ENCODE measurements around the gene SLC38A10. TPM values are rescaled to one million over a fixed set of nuclear protein-coding genes. Genes with fewer than 3 reads are reported as not detected.

SLC38A10 gene
- total RNA-seq, 1 experiment from 2014 or later = 43.8 TPM

DNA sequence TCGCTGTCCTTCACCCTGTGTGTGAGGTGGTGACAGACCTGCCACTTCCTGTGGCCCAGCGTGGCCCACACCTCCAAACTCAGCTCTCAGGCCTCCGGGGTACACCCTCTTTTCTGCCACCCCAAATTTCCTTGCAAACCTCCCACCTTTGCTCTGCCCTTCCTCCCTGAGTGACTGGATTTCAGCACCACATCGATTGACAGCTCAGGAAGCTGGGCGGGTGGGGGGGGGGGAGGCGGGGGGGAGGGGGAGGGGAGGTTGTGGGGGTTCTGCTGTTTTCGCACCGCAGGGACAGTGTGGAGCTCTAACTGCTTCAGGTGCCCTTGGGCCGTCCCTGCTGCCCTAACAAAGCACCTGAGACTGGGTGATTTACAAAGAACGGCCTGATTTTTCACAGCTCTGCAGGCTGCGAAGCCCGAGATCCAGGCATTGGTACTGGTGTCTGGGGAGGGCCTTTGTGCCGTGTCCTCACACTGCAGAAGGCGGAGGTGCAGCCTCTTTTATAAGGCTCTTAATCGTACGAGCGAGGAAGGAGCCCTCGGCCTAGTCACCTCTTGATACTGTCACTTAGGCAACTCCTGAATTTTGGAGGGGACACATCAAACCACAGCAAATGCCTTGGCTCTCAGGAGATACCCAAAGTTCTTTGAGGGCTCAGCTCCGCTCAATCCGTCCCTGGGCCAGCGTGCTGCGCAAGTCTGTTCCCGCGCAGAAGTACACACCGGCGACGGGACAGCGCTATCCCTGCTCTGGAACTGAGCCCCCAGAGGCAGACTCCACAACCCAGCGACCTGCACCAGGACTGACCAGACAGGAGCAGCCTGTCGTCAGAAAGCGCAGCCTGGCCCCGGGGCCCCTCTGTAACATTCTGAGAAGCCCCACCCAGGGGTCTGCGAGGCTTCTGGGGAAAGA, 52.4 kb downstream of the SLC38A10 start:
- Histone ChIP-seq H4K5ac (ENCODE audit: insufficient read length, low read depth, low read length) (no peak overlapping the region), H2AFZ (ENCODE audit: low read length) (no peak overlapping the region), H4K20me1 (ENCODE audit: control insufficient read depth, insufficient read depth, insufficient read length) (peaks cover 3% of the 10 kb centered on the region), H3K56ac (ENCODE audit: insufficient read length, low read depth, low read length) (no peak overlapping the region), H2BK5ac (ENCODE audit: insufficient read length, low read length) (no peak overlapping the region), H3K79me2 (ENCODE audit: insufficient read depth, low read length) (peaks cover 2% of the 10 kb centered on the region; the same call in 1 of the 2 replicates), H2BK15ac (ENCODE audit: low read depth, low read length) (no peak overlapping the region), H3K23ac (ENCODE audit: insufficient read length, low read depth, low read length) (no peak overlapping the region), H4K8ac (replicated peaks; ENCODE audit: insufficient read length, low read depth, low read length) (no peak overlapping the region), H3K27me3 (ENCODE audit: insufficient read depth, low read length) (no peaks in the 10 kb centered on the region), H2AK5ac (ENCODE audit: insufficient read length, low read length) (no peak overlapping the region), H3K18ac (ENCODE audit: insufficient read length, low read depth, low read length) (no peak overlapping the region), H3T11ph (ENCODE audit: low read length) (no peak overlapping the region), H3K9ac (ENCODE audit: extremely low read depth, insufficient read length, low read length) (no peak overlapping the region), H2BK120ac (ENCODE audit: low read depth, low read length, poor library complexity, severe bottlenecking) (no peak overlapping the region), H3K79me1 (ENCODE audit: insufficient read depth, low read depth, low read length, poor library complexity, severe bottlenecking) (peaks cover 3% of the 10 kb centered on the region), H3K27ac (ENCODE audit: insufficient read length, low read depth, low read length) (no peak overlapping the region), H2BK20ac (ENCODE audit: low read depth, low read length, poor library complexity, severe bottlenecking) (no peak overlapping the region), H3K14ac (ENCODE audit: insufficient read depth, low read length) (peak overlapping the region; percentile 14; the same call in 1 of the 2 replicates), H3K4me1 (ENCODE audit: insufficient read depth, low read length) (no peaks in the 10 kb centered on the region), H4K91ac (ENCODE audit: insufficient read length, low read depth, low read length) (no peak overlapping the region), H3K9me3 (ENCODE audit: control insufficient read depth, low read depth, low read length) (no peaks in the 10 kb centered on the region), H3K23me2 (ENCODE audit: insufficient read length, low read depth, low read length, poor library complexity, severe bottlenecking) (peaks cover 12% of the 10 kb centered on the region), H2BK12ac (ENCODE audit: insufficient read length, low read depth, low read length) (no peak overlapping the region), H3K4ac (ENCODE audit: low read depth, low read length) (no peak overlapping the region), H3K4me2 (ENCODE audit: insufficient read depth, insufficient read length, low read length) (no peak overlapping the region)
- Mint-ChIP-seq H3K27me3 (ENCODE audit: low read depth) (peaks cover 3% of the 10 kb centered on the region), H3K4me3 (peak overlapping the region in 1 of 2 experiments; percentile 31; a peak in 1 of 5 replicates), H3K36me3 (ENCODE audit: insufficient read depth in 1 of 3, low read depth in 3 of 3) (peaks cover 2 to 15% (median 9%) of the 10 kb centered on the region in 3 experiments; a peak in 6 of 7 replicates), H3K27ac (0 out of 7 replicates have a peak overlapping the region, but pooled peaks of 2 of the 3 experiments have one; percentile 13 to 54), H3K4me1 (peaks cover 18 to 30% of the 10 kb centered on the region in 2 experiments), H3K9me3 (no peaks in the 10 kb centered on the region; a peak in 2 of 5 replicates)
- no peak for DNase-seq
- TF ChIP-seq, protein P1, sequence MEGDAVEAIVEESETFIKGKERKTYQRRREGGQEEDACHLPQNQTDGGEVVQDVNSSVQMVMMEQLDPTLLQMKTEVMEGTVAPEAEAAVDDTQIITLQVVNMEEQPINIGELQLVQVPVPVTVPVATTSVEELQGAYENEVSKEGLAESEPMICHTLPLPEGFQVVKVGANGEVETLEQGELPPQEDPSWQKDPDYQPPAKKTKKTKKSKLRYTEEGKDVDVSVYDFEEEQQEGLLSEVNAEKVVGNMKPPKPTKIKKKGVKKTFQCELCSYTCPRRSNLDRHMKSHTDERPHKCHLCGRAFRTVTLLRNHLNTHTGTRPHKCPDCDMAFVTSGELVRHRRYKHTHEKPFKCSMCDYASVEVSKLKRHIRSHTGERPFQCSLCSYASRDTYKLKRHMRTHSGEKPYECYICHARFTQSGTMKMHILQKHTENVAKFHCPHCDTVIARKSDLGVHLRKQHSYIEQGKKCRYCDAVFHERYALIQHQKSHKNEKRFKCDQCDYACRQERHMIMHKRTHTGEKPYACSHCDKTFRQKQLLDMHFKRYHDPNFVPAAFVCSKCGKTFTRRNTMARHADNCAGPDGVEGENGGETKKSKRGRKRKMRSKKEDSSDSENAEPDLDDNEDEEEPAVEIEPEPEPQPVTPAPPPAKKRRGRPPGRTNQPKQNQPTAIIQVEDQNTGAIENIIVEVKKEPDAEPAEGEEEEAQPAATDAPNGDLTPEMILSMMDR (conservative IDR thresholded peaks at IDR 0.05) = no peak
- no CpG with 5 or more reads among the region's 33 CpGs for WGBS (ENCODE audit: extremely low coverage, insufficient read length, low lambda C conversion rate)

All from H9 (cell line).